Muscle layer of colon (tissue), 2 donors: ENCODE results near the gene PGR.
A peak's percentile ranks its signal among the peaks of the same experiment; 100 is the strongest.

Experiments used
- H3K27ac ChIP-seq: one replicate; pipeline ENCODE4 v1.7.0; 2013; ENCODE audit warnings: low read depth, mild to moderate bottlenecking, low read length, moderate library complexity
- H3K27me3 ChIP-seq, 2 donors: one replicate each; pipeline ENCODE4 v1.7.0; 2013; ENCODE audit warnings: low read length in 2 of 2, mild to moderate bottlenecking in 2 of 2; ENCODE audit not compliant: insufficient read depth in 2 of 2, control insufficient read depth in 1 of 2
- H3K36me3 ChIP-seq: one replicate; pipeline ENCODE4 v1.7.0; 2013; ENCODE audit warnings: mild to moderate bottlenecking, low read length; ENCODE audit not compliant: insufficient read depth
- H3K4me1 ChIP-seq: one replicate; pipeline ENCODE4 v1.7.0; 2013; ENCODE audit warnings: mild to moderate bottlenecking, low read length; ENCODE audit not compliant: insufficient read depth
- H3K4me3 ChIP-seq, 2 donors: one replicate each; pipeline ENCODE4 v1.7.0; 2013; ENCODE audit warnings: low read length in 2 of 2, low read depth in 1 of 2, mild to moderate bottlenecking in 1 of 2, moderate library complexity in 1 of 2
- H3K9ac ChIP-seq: one replicate; pipeline ENCODE4 v1.7.0; 2013; ENCODE audit warnings: low read length
- H3K9me3 ChIP-seq: one replicate; pipeline ENCODE4 v1.7.0; 2013; ENCODE audit warnings: mild to moderate bottlenecking, low read length
- donor health status: abdominal sarcoma.
- donor health status: Adenocarcinoma of cecum.

Gene PGR

GRCh38 chr11:101126551-101127196 is 2.9 kb downstream of the PGR start:
- Histone ChIP-seq H3K4me1 (peaks cover 9% of the 10 kb centered on the region), H3K36me3 (no peaks in the 10 kb centered on the region), H3K27ac (peak overlapping the region; percentile 64), H3K9ac (peak overlapping the region; percentile 79), H3K9me3 (no peaks in the 10 kb centered on the region), H3K27me3 (no peaks in the 10 kb centered on the region), H3K4me3 (peak overlapping the region; percentile 82 to 93)

GRCh38 chr11:101115671-101116160 is 13.9 kb downstream of the PGR start:
- Histone ChIP-seq H3K9ac (no peak overlapping the region), H3K36me3 (peaks cover 3% of the 10 kb centered on the region), H3K4me3 (no peak overlapping the region), H3K27me3 (no peaks in the 10 kb centered on the region), H3K4me1 (no peaks in the 10 kb centered on the region), H3K9me3 (no peaks in the 10 kb centered on the region), H3K27ac (no peak overlapping the region)

GRCh38 chr11:101113540-101113939 is 16.1 kb downstream of the PGR start:
- no peaks in the 10 kb centered on the region for H3K27me3 ChIP-seq
- no peak overlapping the region for H3K27ac ChIP-seq
- H3K36me3 ChIP-seq, result no peaks in the 10 kb centered on the region
- no peak overlapping the region for H3K9ac ChIP-seq
- H3K9me3 ChIP-seq, result no peaks in the 10 kb centered on the region
- no peaks in the 10 kb centered on the region for H3K4me1 ChIP-seq
- H3K4me3 ChIP-seq, result no peak overlapping the region

GRCh38 chr11:101104716-101105115 is 24.9 kb downstream of the PGR start:
- Histone ChIP-seq H3K9ac (no peak overlapping the region), H3K27ac (no peak overlapping the region), H3K9me3 (no peaks in the 10 kb centered on the region), H3K4me1 (no peaks in the 10 kb centered on the region), H3K27me3 (no peaks in the 10 kb centered on the region), H3K36me3 (no peaks in the 10 kb centered on the region), H3K4me3 (no peak overlapping the region)

GRCh38 chr11:101103433-101103832 is 26.2 kb downstream of the PGR start:
- Histone ChIP-seq H3K27me3 (no peaks in the 10 kb centered on the region), H3K9ac (no peak overlapping the region), H3K27ac (no peak overlapping the region), H3K4me1 (no peaks in the 10 kb centered on the region), H3K36me3 (no peaks in the 10 kb centered on the region), H3K9me3 (no peaks in the 10 kb centered on the region), H3K4me3 (no peak overlapping the region)

GRCh38 chr11:101100601-101101000 is 29.0 kb downstream of the PGR start:
- Histone ChIP-seq H3K27ac (no peak overlapping the region), H3K9me3 (no peaks in the 10 kb centered on the region), H3K4me3 (no peak overlapping the region), H3K9ac (no peak overlapping the region), H3K27me3 (no peaks in the 10 kb centered on the region), H3K4me1 (no peaks in the 10 kb centered on the region), H3K36me3 (no peaks in the 10 kb centered on the region)

GRCh38 chr11:101096036-101096704 is 33.4 kb downstream of the PGR start:
- no peak overlapping the region for H3K27ac ChIP-seq
- no peaks in the 10 kb centered on the region for H3K36me3 ChIP-seq
- no peak overlapping the region for H3K4me3 ChIP-seq
- no peaks in the 10 kb centered on the region for H3K4me1 ChIP-seq
- H3K9me3 ChIP-seq, result no peaks in the 10 kb centered on the region
- H3K9ac ChIP-seq, result no peak overlapping the region
- H3K27me3 ChIP-seq, result no peaks in the 10 kb centered on the region

GRCh38 chr11:101091781-101092180 is 37.8 kb downstream of the PGR start:
- no peak overlapping the region for H3K9ac ChIP-seq
- no peaks in the 10 kb centered on the region for H3K27me3 ChIP-seq
- H3K27ac ChIP-seq, result no peak overlapping the region
- H3K9me3 ChIP-seq, result no peaks in the 10 kb centered on the region
- H3K4me3 ChIP-seq, result no peak overlapping the region
- H3K36me3 ChIP-seq, result no peaks in the 10 kb centered on the region
- H3K4me1 ChIP-seq, result no peaks in the 10 kb centered on the region

- H3K36me3 ChIP-seq, result no peaks in the 10 kb centered on the region
- no peak overlapping the region for H3K4me3 ChIP-seq
- no peaks in the 10 kb centered on the region for H3K9me3 ChIP-seq
- no peaks in the 10 kb centered on the region for H3K27me3 ChIP-seq
- no peak overlapping the region for H3K27ac ChIP-seq
- no peaks in the 10 kb centered on the region for H3K4me1 ChIP-seq
- no peak overlapping the region for H3K9ac ChIP-seq
Measured at GRCh38 chr11:101090679-101091270, 38.8 kb downstream of the PGR start.

GRCh38 chr11:101083335-101083734 is 46.3 kb downstream of the PGR start:
- Histone ChIP-seq H3K9me3 (no peaks in the 10 kb centered on the region), H3K9ac (no peak overlapping the region), H3K27ac (no peak overlapping the region), H3K36me3 (no peaks in the 10 kb centered on the region), H3K27me3 (no peaks in the 10 kb centered on the region), H3K4me3 (no peak overlapping the region), H3K4me1 (no peaks in the 10 kb centered on the region)

GRCh38 chr11:101082813-101083212 is 46.8 kb downstream of the PGR start:
- no peaks in the 10 kb centered on the region for H3K36me3 ChIP-seq
- no peak overlapping the region for H3K27ac ChIP-seq
- no peaks in the 10 kb centered on the region for H3K27me3 ChIP-seq
- H3K9me3 ChIP-seq, result no peaks in the 10 kb centered on the region
- no peak overlapping the region for H3K4me3 ChIP-seq
- no peaks in the 10 kb centered on the region for H3K4me1 ChIP-seq
- H3K9ac ChIP-seq, result no peak overlapping the region
